ENCODE data around the gene SELENOF. TPM values are rescaled to one million over a fixed set of nuclear protein-coding genes. Genes with fewer than 3 reads are reported as not detected.
"Not testable (repeated sequence)": the region's sequence is repeated elsewhere in the genome, so short reads cannot be mapped to it uniquely, and the experiment has no call there.

SELENOF gene
- total RNA-seq, 2 experiments from 2014 or later = 137 to 147 TPM

- CTCF ChIA-PET = interaction anchor here (0.6 to 4.1 kb wide), 7 partner anchors 52 to 211 kb away, joined by 3 to 25 read pairs (median 4); partner anchors contain the start of gene SH3GLB1
- POLR2A ChIA-PET = interaction anchor here (0.6 to 4.1 kb wide), 12 partner anchors 16 to 1768 kb away, joined by 3 to 40 read pairs (median 4); partner anchors contain the start of genes LMO4, PKN2 and SH3GLB1
- Mint-ChIP-seq H3K27me3 (ENCODE audit: low read depth) (no peaks in the 10 kb centered on the region), H3K4me3 (no peak overlapping the region), H3K36me3 (ENCODE audit: low read depth) (peaks cover 22% of the 10 kb centered on the region), H3K27ac (no peak overlapping the region), H3K9me3 (ENCODE audit: insufficient read depth) (no peaks in the 10 kb centered on the region), H3K4me1 (ENCODE audit: low read depth) (peaks cover 33% of the 10 kb centered on the region)
- ATAC-seq (peak; percentile 26), DNase-seq (peak; percentile 63)
Observed at GRCh38 chr1:86914998-86915736, 1.2 kb upstream of the SELENOF start.

GRCh38 chr1:86914601-86914997 lies 673 bp upstream of the SELENOF start, which contains the start of gene HS2ST1:
TSS of gene HS2ST1 (plus strand) at chr1:86914635.
- ATAC-seq (peak; percentile 73), DNase-seq (no peak)
- ChIA-PET POLR2A (interaction anchor here (0.7 to 4.1 kb wide), 10 partner anchors 11 to 1769 kb away, joined by 3 to 40 read pairs (median 6); partner anchors contain the start of genes ODF2L, PKN2 and SH3GLB1), CTCF (interaction anchor here (0.6 to 4.1 kb wide), 9 partner anchors 11 to 1668 kb away, joined by 3 to 25 read pairs (median 4); partner anchors contain the start of gene SH3GLB1)
- Mint-ChIP-seq H3K4me1 (ENCODE audit: low read depth) (peaks cover 37% of the 10 kb centered on the region), H3K27ac (no peak within 1 kb of the TSS), H3K4me3 (no peak within 1 kb of the TSS), H3K36me3 (ENCODE audit: low read depth) (peaks cover 28% of the 10 kb centered on the region), H3K27me3 (ENCODE audit: low read depth) (no peaks in the 10 kb centered on the region), H3K9me3 (ENCODE audit: insufficient read depth) (no peaks in the 10 kb centered on the region)

GRCh38 chr1:86913399-86913895 lies 479 bp downstream of the SELENOF start:
- Mint-ChIP-seq H3K4me3 (no peak overlapping the region), H3K27me3 (ENCODE audit: low read depth) (no peaks in the 10 kb centered on the region), H3K9me3 (ENCODE audit: insufficient read depth) (no peaks in the 10 kb centered on the region), H3K4me1 (ENCODE audit: low read depth) (peaks cover 48% of the 10 kb centered on the region), H3K27ac (no peak overlapping the region), H3K36me3 (ENCODE audit: low read depth) (peaks cover 39% of the 10 kb centered on the region)
- ChIA-PET POLR2A (interaction anchor here (0.7 to 4.1 kb wide), 4 partner anchors 133 to 992 kb away, joined by 3 to 40 read pairs (median 6); partner anchors contain the start of genes ODF2L and SH3GLB1), CTCF (interaction anchor here (1.0 to 4.1 kb wide), 5 partner anchors 10 to 209 kb away, joined by 3 to 25 read pairs (median 4); partner anchors contain the start of gene SH3GLB1)
- ATAC-seq (no peak), DNase-seq (peak; percentile 58)

- DNase-seq (no peak), ATAC-seq (no peak)
- CTCF ChIA-PET = interaction anchor here (1.5 to 4.1 kb wide), 4 partner anchors 29 to 208 kb away, joined by 3 to 25 read pairs (median 11); partner anchors contain the start of gene SH3GLB1
- no peak overlapping the region for H3K4me3 Mint-ChIP-seq
- H3K27ac Mint-ChIP-seq = peak overlapping the region; percentile 37
- no peaks in the 10 kb centered on the region for H3K27me3 Mint-ChIP-seq (ENCODE audit: low read depth)
- no peaks in the 10 kb centered on the region for H3K9me3 Mint-ChIP-seq (ENCODE audit: insufficient read depth)
- POLR2A ChIA-PET = interaction anchor here (2.0 to 4.1 kb wide), 2 partner anchors 208 to 516 kb away, joined by 7 to 40 read pairs; partner anchors contain the start of genes ODF2L and SH3GLB1
- H3K36me3 Mint-ChIP-seq (ENCODE audit: low read depth) = peaks cover 46% of the 10 kb centered on the region
- peaks cover 51% of the 10 kb centered on the region for H3K4me1 Mint-ChIP-seq (ENCODE audit: low read depth)
Observed at GRCh38 chr1:86912281-86912900, 1.5 kb downstream of the SELENOF start.

GRCh38 chr1:86906419-86906818 lies 7.5 kb downstream of the SELENOF start:
- Mint-ChIP-seq H3K9me3 (ENCODE audit: insufficient read depth) (no peaks in the 10 kb centered on the region), H3K27ac (no peak overlapping the region), H3K36me3 (ENCODE audit: low read depth) (peaks cover 56% of the 10 kb centered on the region), H3K27me3 (ENCODE audit: low read depth) (no peaks in the 10 kb centered on the region), H3K4me3 (no peak overlapping the region), H3K4me1 (ENCODE audit: low read depth) (peaks cover 37% of the 10 kb centered on the region)
- POLR2A ChIA-PET = no interaction called here
- ATAC-seq = no peak
- no peak for DNase-seq
- CTCF ChIA-PET = no interaction called here

- Mint-ChIP-seq H3K36me3 (ENCODE audit: low read depth) (peaks cover 55% of the 10 kb centered on the region), H3K4me1 (ENCODE audit: low read depth) (peaks cover 32% of the 10 kb centered on the region), H3K27me3 (ENCODE audit: low read depth) (no peaks in the 10 kb centered on the region), H3K27ac (no peak overlapping the region), H3K9me3 (ENCODE audit: insufficient read depth) (no peaks in the 10 kb centered on the region), H3K4me3 (no peak overlapping the region)
- POLR2A ChIA-PET = no interaction called here
- CTCF ChIA-PET = no interaction called here
- ATAC-seq = no peak
- no peak for DNase-seq
Observed at GRCh38 chr1:86905875-86906274, 8.1 kb downstream of the SELENOF start.

GRCh38 chr1:86899401-86899800 lies 14.5 kb downstream of the SELENOF start:
- DNase-seq; POLR2A ChIA-PET; CTCF ChIA-PET; H3K4me3 Mint-ChIP-seq; H3K27me3 Mint-ChIP-seq (ENCODE audit: low read depth); H3K27ac Mint-ChIP-seq; ATAC-seq; H3K9me3 Mint-ChIP-seq (ENCODE audit: insufficient read depth); H3K4me1 Mint-ChIP-seq (ENCODE audit: low read depth): not testable (repeated sequence)
- H3K36me3 Mint-ChIP-seq (ENCODE audit: low read depth) = peaks cover 37% of the 10 kb centered on the region

- no peaks in the 10 kb centered on the region for H3K27me3 Mint-ChIP-seq (ENCODE audit: low read depth)
- no peaks in the 10 kb centered on the region for H3K9me3 Mint-ChIP-seq (ENCODE audit: insufficient read depth)
- ATAC-seq (no peak), DNase-seq (no peak)
- H3K36me3 Mint-ChIP-seq (ENCODE audit: low read depth) = peaks cover 18% of the 10 kb centered on the region
- H3K4me1 Mint-ChIP-seq (ENCODE audit: low read depth) = peaks cover 3% of the 10 kb centered on the region
- ChIA-PET POLR2A (no interaction called here), CTCF (no interaction called here)
- H3K27ac Mint-ChIP-seq = no peak overlapping the region
- H3K4me3 Mint-ChIP-seq = no peak overlapping the region
Observed at GRCh38 chr1:86888327-86888726, 25.6 kb downstream of the SELENOF start.

GRCh38 chr1:86887479-86888162 lies 26.3 kb downstream of the SELENOF start:
- Mint-ChIP-seq H3K27ac (no peak overlapping the region), H3K36me3 (ENCODE audit: low read depth) (peaks cover 18% of the 10 kb centered on the region), H3K27me3 (ENCODE audit: low read depth) (no peaks in the 10 kb centered on the region), H3K4me3 (no peak overlapping the region), H3K9me3 (ENCODE audit: insufficient read depth) (no peaks in the 10 kb centered on the region), H3K4me1 (ENCODE audit: low read depth) (peaks cover 3% of the 10 kb centered on the region)
- ATAC-seq (no peak), DNase-seq (no peak)
- ChIA-PET POLR2A (interaction anchor here (0.6 kb wide), 1 partner anchor 10 kb away, joined by 3 read pairs; no protein-coding TSS in a partner anchor), CTCF (interaction anchor here (1.0 kb wide), 1 partner anchor 54 kb away, joined by 3 read pairs; no protein-coding TSS in a partner anchor)

GRCh38 chr1:86875722-86876121 lies 38.2 kb downstream of the SELENOF start:
- ChIA-PET POLR2A (interaction anchor here (1.0 kb wide), 1 partner anchor 23 kb away, joined by 3 read pairs; no protein-coding TSS in a partner anchor), CTCF (no interaction called here)
- no peak for ATAC-seq
- H3K4me1 Mint-ChIP-seq (ENCODE audit: low read depth) = no peaks in the 10 kb centered on the region
- H3K9me3 Mint-ChIP-seq (ENCODE audit: insufficient read depth) = no peaks in the 10 kb centered on the region
- no peak overlapping the region for H3K27ac Mint-ChIP-seq
- peaks cover 19% of the 10 kb centered on the region for H3K36me3 Mint-ChIP-seq (ENCODE audit: low read depth)
- H3K27me3 Mint-ChIP-seq (ENCODE audit: low read depth) = no peaks in the 10 kb centered on the region
- no peak for DNase-seq
- H3K4me3 Mint-ChIP-seq = no peak overlapping the region

- no peak for ATAC-seq
- CTCF ChIA-PET = interaction anchor here (1.6 kb wide), 1 partner anchor 26 kb away, joined by 3 read pairs; no protein-coding TSS in a partner anchor
- Mint-ChIP-seq H3K27me3 (ENCODE audit: low read depth) (no peaks in the 10 kb centered on the region), H3K36me3 (ENCODE audit: low read depth) (peaks cover 17% of the 10 kb centered on the region), H3K4me3 (no peak overlapping the region), H3K9me3 (ENCODE audit: insufficient read depth) (no peaks in the 10 kb centered on the region), H3K4me1 (ENCODE audit: low read depth) (peaks cover 3% of the 10 kb centered on the region), H3K27ac (no peak overlapping the region)
- POLR2A ChIA-PET = interaction anchor here (0.8 to 1.5 kb wide), 2 partner anchors 11 to 100 kb away, joined by 3 to 4 read pairs; no protein-coding TSS in a partner anchor
- no peak for DNase-seq
Observed at GRCh38 chr1:86872086-86872485, 41.8 kb downstream of the SELENOF start.

Data from activated CD8-positive, alpha-beta T cell treated with anti-CD3 and anti-CD28 coated beads, Interleukin-2, amount 10 ng/mL, durations not matched to agents 7 days and 5 days (primary cell).